Progenitor cell of endocrine pancreas (in vitro differentiated cells): ENCODE measurements around the gene HRH1. TPM values are rescaled to one million over a fixed set of nuclear protein-coding genes. Genes with fewer than 3 reads are reported as not detected.

Experiments used
- DNase-seq: peaks from one replicate; pipeline ENCODE4 v3.0.0; 2021; ENCODE audit warnings: low spot score; ENCODE audit not compliant: unreplicated experiment
- H3K27ac Mint-ChIP-seq: 2 replicates; pipeline ENCODE4 v1.8.0; 2021; ENCODE audit warnings: mild to moderate bottlenecking, moderate library complexity, mixed read lengths
- H3K27me3 Mint-ChIP-seq: 2 replicates; pipeline ENCODE4 v1.8.0; 2021; ENCODE audit warnings: mixed read lengths
- H3K36me3 Mint-ChIP-seq: 2 replicates; pipeline ENCODE4 v1.8.0; 2022; ENCODE audit warnings: mixed read lengths; ENCODE audit not compliant: insufficient read depth
- H3K4me1 Mint-ChIP-seq: 2 replicates; pipeline ENCODE4 v1.8.0; 2021; ENCODE audit warnings: low read depth, mixed read lengths
- H3K4me3 Mint-ChIP-seq: 2 replicates; pipeline ENCODE4 v1.8.0; 2021; ENCODE audit warnings: low read depth, mild to moderate bottlenecking, moderate library complexity, mixed read lengths
- H3K9me3 Mint-ChIP-seq: 2 replicates; pipeline ENCODE4 v1.8.0; 2021; ENCODE audit warnings: low read depth, mixed read lengths
- CTCF ChIP-seq: fragments of 200-600 bp; sonication (generic); IDR thresholded peaks from one replicate; pipeline ENCODE4 v1.5.0; 2021; ENCODE audit warnings: antibody characterized with exemption, mild to moderate bottlenecking; ENCODE audit not compliant: unreplicated experiment
- total RNA-seq: library from RNA; stranded (reverse); gene quantifications from 2 replicates; pipeline ENCODE4 v1.2.1, GENCODE V29; 2021

The HRH1 gene
- total RNA-seq, 1 donor from 2014 or later = not detected

GRCh38 chr3:11245276-11245675 lies 91.0 kb downstream of the HRH1 start:
- no peak for DNase-seq
- Mint-ChIP-seq H3K9me3 (no peaks in the 10 kb centered on the region), H3K27me3 (peaks cover 7% of the 10 kb centered on the region), H3K27ac (no peak overlapping the region), H3K4me3 (no peak overlapping the region), H3K36me3 (no peaks in the 10 kb centered on the region), H3K4me1 (no peaks in the 10 kb centered on the region)
- TF ChIP-seq CTCF = no peak

GRCh38 chr3:11245827-11246662 lies 91.8 kb downstream of the HRH1 start:
- no peak for TF ChIP-seq CTCF
- DNase-seq = no peak
- H3K4me1 Mint-ChIP-seq = no peaks in the 10 kb centered on the region
- H3K36me3 Mint-ChIP-seq = no peaks in the 10 kb centered on the region
- no peaks in the 10 kb centered on the region for H3K9me3 Mint-ChIP-seq
- H3K4me3 Mint-ChIP-seq = no peak overlapping the region
- no peak overlapping the region for H3K27ac Mint-ChIP-seq
- H3K27me3 Mint-ChIP-seq = peaks cover 4% of the 10 kb centered on the region

- Mint-ChIP-seq H3K4me3 (no peak overlapping the region), H3K27me3 (peaks cover 4% of the 10 kb centered on the region), H3K4me1 (no peaks in the 10 kb centered on the region), H3K27ac (no peak overlapping the region), H3K9me3 (no peaks in the 10 kb centered on the region), H3K36me3 (no peaks in the 10 kb centered on the region)
- DNase-seq = no peak
- TF ChIP-seq CTCF = no peak
These were observed 92.3 kb downstream of the HRH1 start for GRCh38 chr3:11246663-11246970.

GRCh38 chr3:11247362-11247761 lies 93.1 kb downstream of the HRH1 start:
- Mint-ChIP-seq H3K36me3 (no peaks in the 10 kb centered on the region), H3K27me3 (peaks cover 4% of the 10 kb centered on the region), H3K4me3 (no peak overlapping the region), H3K27ac (no peak overlapping the region), H3K4me1 (no peaks in the 10 kb centered on the region), H3K9me3 (no peaks in the 10 kb centered on the region)
- no peak for DNase-seq
- no peak for TF ChIP-seq CTCF

- H3K36me3 Mint-ChIP-seq = no peaks in the 10 kb centered on the region
- H3K4me3 Mint-ChIP-seq = no peak overlapping the region
- no peak overlapping the region for H3K27ac Mint-ChIP-seq
- TF ChIP-seq CTCF = no peak
- H3K27me3 Mint-ChIP-seq = peaks cover 6% of the 10 kb centered on the region
- no peaks in the 10 kb centered on the region for H3K9me3 Mint-ChIP-seq
- H3K4me1 Mint-ChIP-seq = no peaks in the 10 kb centered on the region
- no peak for DNase-seq
These were observed 94.3 kb downstream of the HRH1 start for GRCh38 chr3:11248596-11248995.
